ENCODE results near the gene SLC35B2. TPM values are rescaled to one million over a fixed set of nuclear protein-coding genes. Genes with fewer than 3 reads are reported as not detected.

Gene SLC35B2
- total and polyA plus RNA-seq, 2 experiments from 2014 or later: 14.0 to 30.9 TPM

- TF ChIP-seq POLR2AphosphoS5 (IDR thresholded peaks at IDR 0.05; ENCODE audit: low read depth) (no peak), EZH2 (IDR thresholded peaks at IDR 0.05; ENCODE audit: low read depth, unreplicated experiment) (no peak), ZNF331 (CRISPR knock-in tag; IDR thresholded peaks at IDR 0.05; ENCODE audit: low read depth) (no peak)
Observed at GRCh38 chr6:44256775-44257024, 628 bp downstream of the SLC35B2 start (continued).

DNA sequence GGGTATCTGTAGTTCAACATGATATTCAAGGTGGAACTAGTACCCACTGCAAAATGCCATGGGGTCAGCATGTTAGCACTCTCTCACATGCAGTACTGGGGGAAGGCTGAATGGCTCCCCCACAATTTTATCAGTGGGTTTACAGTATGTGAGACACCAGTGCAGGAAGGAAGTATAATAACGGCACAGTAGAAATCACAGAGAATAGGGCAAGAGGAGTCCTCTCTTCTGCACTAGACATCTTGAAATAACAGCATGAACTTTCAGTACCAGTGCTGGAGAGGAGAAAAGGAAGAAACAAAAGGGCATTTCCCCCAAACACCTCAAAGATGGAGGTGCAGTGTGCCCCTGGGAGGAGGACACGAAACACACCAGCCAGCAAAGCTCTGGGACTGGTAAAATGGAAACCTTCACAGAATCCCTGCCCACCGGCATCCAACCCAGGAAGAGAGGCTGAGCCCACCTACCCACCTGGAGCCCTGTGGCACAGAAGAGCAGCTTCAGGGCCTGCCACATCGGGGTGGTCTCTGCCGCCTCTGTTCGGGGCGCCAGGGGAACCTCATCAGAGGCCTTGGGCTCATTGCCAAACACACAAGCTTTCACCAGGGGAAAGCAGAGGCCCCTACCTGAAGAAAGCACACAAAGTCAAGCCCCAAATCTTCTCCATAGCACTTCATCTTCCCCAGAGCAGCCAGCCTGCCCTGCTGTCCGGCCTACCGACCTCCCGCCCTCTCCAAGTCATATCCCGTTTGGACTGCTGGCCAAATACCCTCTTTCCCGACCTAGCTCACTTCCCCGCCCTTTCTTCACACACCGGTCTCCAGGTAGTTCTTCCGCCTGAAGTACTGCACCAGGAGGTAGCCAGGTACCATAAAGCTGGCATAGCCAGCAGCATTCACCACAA lies 1.2 kb downstream of the SLC35B2 start:
- Histone ChIP-seq H3K36me3 (ENCODE audit: insufficient read depth) (peaks cover 33% of the 10 kb centered on the region), H3K4me2 (peak overlapping the region; percentile 97), H2AFZ (no peak overlapping the region), H4K20me1 (replicated peaks; ENCODE audit: insufficient read depth) (peaks cover 23% of the 10 kb centered on the region), H3K9me2 (ENCODE audit: insufficient read depth) (no peaks in the 10 kb centered on the region), H3K79me2 (replicated peaks; ENCODE audit: insufficient read depth) (peaks cover 22% of the 10 kb centered on the region), H3K4me1 (ENCODE audit: insufficient read depth) (peaks cover 3% of the 10 kb centered on the region; the same call in 1 of the 2 replicates), H3K4me3 (peak overlapping the region; percentile 94), H3K27me3 (ENCODE audit: insufficient read depth) (no peaks in the 10 kb centered on the region), H3F3A (replicated peaks; ENCODE audit: low read depth) (peaks cover 54% of the 10 kb centered on the region), H3K27ac (ENCODE audit: low read depth) (peak overlapping the region; percentile 97)
- Mint-ChIP-seq H3K27me3 (ENCODE audit: insufficient read depth, low read depth, poor library complexity) (peaks cover 51% of the 10 kb centered on the region), H3K9me3 (peaks cover 7% of the 10 kb centered on the region), H3K4me1 (peaks cover 49% of the 10 kb centered on the region), H3K27ac (peak overlapping the region; percentile 97), H3K4me3 (peak overlapping the region; percentile 96), H3K36me3 (ENCODE audit: low read depth) (peaks cover 71% of the 10 kb centered on the region)
- DNase-seq (ENCODE audit: low spot score): peak; percentile 53
- peak; percentile 2 for ATAC-seq
- TF ChIP-seq CREB1 (CRISPR knock-in tag; IDR thresholded peaks at IDR 0.05; ENCODE audit: low read depth) (no peak), ETS1 (IDR thresholded peaks at IDR 0.05) (no peak), JUNB (IDR thresholded peaks at IDR 0.05; ENCODE audit: unreplicated experiment) (no peak), ZNF462 (CRISPR knock-in tag; IDR thresholded peaks at IDR 0.05) (no peak), EZH2phosphoT487 (IDR thresholded peaks at IDR 0.05; ENCODE audit: unreplicated experiment) (no peak), ZNF114 (CRISPR knock-in tag; IDR thresholded peaks at IDR 0.05) (no peak), ZNF331 (CRISPR knock-in tag; IDR thresholded peaks at IDR 0.05; ENCODE audit: low read depth) (no peak), NANOG (IDR thresholded peaks at IDR 0.05; ENCODE audit: borderline replicate concordance) (no peak), EZH2 (IDR thresholded peaks at IDR 0.05; ENCODE audit: low read depth, unreplicated experiment) (no peak)
- TF ChIP-seq, protein P1, sequence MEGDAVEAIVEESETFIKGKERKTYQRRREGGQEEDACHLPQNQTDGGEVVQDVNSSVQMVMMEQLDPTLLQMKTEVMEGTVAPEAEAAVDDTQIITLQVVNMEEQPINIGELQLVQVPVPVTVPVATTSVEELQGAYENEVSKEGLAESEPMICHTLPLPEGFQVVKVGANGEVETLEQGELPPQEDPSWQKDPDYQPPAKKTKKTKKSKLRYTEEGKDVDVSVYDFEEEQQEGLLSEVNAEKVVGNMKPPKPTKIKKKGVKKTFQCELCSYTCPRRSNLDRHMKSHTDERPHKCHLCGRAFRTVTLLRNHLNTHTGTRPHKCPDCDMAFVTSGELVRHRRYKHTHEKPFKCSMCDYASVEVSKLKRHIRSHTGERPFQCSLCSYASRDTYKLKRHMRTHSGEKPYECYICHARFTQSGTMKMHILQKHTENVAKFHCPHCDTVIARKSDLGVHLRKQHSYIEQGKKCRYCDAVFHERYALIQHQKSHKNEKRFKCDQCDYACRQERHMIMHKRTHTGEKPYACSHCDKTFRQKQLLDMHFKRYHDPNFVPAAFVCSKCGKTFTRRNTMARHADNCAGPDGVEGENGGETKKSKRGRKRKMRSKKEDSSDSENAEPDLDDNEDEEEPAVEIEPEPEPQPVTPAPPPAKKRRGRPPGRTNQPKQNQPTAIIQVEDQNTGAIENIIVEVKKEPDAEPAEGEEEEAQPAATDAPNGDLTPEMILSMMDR (conservative IDR thresholded peaks at IDR 0.05; ENCODE audit: low read depth in 2 of 2): no peak
- TF ChIP-seq, protein P2, sequence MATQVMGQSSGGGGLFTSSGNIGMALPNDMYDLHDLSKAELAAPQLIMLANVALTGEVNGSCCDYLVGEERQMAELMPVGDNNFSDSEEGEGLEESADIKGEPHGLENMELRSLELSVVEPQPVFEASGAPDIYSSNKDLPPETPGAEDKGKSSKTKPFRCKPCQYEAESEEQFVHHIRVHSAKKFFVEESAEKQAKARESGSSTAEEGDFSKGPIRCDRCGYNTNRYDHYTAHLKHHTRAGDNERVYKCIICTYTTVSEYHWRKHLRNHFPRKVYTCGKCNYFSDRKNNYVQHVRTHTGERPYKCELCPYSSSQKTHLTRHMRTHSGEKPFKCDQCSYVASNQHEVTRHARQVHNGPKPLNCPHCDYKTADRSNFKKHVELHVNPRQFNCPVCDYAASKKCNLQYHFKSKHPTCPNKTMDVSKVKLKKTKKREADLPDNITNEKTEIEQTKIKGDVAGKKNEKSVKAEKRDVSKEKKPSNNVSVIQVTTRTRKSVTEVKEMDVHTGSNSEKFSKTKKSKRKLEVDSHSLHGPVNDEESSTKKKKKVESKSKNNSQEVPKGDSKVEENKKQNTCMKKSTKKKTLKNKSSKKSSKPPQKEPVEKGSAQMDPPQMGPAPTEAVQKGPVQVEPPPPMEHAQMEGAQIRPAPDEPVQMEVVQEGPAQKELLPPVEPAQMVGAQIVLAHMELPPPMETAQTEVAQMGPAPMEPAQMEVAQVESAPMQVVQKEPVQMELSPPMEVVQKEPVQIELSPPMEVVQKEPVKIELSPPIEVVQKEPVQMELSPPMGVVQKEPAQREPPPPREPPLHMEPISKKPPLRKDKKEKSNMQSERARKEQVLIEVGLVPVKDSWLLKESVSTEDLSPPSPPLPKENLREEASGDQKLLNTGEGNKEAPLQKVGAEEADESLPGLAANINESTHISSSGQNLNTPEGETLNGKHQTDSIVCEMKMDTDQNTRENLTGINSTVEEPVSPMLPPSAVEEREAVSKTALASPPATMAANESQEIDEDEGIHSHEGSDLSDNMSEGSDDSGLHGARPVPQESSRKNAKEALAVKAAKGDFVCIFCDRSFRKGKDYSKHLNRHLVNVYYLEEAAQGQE (IDR thresholded peaks at IDR 0.05; ENCODE audit: unreplicated experiment): no peak

All from GM23338 (cell line).